NB4 (cell line): ENCODE data around the gene CLSTN2.

Source experiments
- MYC ChIP-seq: IDR thresholded peaks from 2 replicates; pipeline ENCODE4 v1.6.1; 2011; ENCODE audit warnings: low read depth, low read length
- POLR2A ChIP-seq: IDR thresholded peaks from 2 replicates; pipeline ENCODE4 v1.6.1; 2011; ENCODE audit warnings: mild to moderate bottlenecking; ENCODE audit not compliant: insufficient read length; ENCODE audit errors: extremely low read depth
- TF ChIP-seq, protein P1 (sequence below): IDR thresholded peaks from one replicate; pipeline ENCODE4 v1.5.1; 2012; ENCODE audit warnings: low read depth, low read length
- TF ChIP-seq, protein P2 (sequence below): IDR thresholded peaks from 2 replicates; pipeline ENCODE4 v1.6.1; 2011; ENCODE audit warnings: low read depth, low read length

DNA sequence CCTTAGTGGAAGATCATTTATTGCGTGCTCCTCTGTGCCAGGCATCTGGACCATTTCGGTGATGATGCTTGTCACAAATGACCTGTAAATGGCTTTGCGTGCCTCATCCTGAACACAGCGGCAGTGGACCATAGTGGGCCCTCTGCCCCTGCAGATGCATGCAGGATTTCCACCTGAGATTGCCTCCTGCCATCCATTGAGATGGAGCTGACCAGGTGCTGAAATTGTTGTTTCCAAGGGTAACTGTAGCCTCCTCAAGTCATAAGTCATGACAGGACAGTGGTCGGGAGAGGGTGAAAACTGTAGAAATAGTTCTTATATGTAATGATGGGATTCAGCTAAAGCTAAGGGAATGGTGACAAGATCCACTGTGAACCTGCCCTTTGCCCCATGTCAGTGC, 35.5 kb downstream of the CLSTN2 start:
- TF ChIP-seq, protein P1, sequence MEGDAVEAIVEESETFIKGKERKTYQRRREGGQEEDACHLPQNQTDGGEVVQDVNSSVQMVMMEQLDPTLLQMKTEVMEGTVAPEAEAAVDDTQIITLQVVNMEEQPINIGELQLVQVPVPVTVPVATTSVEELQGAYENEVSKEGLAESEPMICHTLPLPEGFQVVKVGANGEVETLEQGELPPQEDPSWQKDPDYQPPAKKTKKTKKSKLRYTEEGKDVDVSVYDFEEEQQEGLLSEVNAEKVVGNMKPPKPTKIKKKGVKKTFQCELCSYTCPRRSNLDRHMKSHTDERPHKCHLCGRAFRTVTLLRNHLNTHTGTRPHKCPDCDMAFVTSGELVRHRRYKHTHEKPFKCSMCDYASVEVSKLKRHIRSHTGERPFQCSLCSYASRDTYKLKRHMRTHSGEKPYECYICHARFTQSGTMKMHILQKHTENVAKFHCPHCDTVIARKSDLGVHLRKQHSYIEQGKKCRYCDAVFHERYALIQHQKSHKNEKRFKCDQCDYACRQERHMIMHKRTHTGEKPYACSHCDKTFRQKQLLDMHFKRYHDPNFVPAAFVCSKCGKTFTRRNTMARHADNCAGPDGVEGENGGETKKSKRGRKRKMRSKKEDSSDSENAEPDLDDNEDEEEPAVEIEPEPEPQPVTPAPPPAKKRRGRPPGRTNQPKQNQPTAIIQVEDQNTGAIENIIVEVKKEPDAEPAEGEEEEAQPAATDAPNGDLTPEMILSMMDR: no peak
- TF ChIP-seq MYC (no peak), POLR2A (no peak)
- TF ChIP-seq, protein P2, sequence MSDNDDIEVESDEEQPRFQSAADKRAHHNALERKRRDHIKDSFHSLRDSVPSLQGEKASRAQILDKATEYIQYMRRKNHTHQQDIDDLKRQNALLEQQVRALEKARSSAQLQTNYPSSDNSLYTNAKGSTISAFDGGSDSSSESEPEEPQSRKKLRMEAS: no peak
